ENCODE results near the gene ETV1. TPM values are rescaled to one million over a fixed set of nuclear protein-coding genes. Genes with fewer than 3 reads are reported as not detected.

Gene ETV1
- total RNA-seq, 5 donors from 2014 or later (not counting 1 experiment from before 2014, with no cell fraction given) = 0.26 to 0.58 (median 0.38) TPM; not detected in 1

GRCh38 chr7:13875496-13876074 lies 113.9 kb downstream of the ETV1 start:
- CTCF ChIA-PET = no interaction called here
- no peaks in the 10 kb centered on the region for H3K36me3 Mint-ChIP-seq
- peaks cover 3 to 12% (median 3%) of the 10 kb centered on the region in 3 donors for H3K9me3 Mint-ChIP-seq
- ATAC-seq (replicated peaks in 1 of 4) = no peak
- H3K4me3 Mint-ChIP-seq = no peak overlapping the region
- Histone ChIP-seq H3K27me3 (replicated peaks in 1 of 2; ENCODE audit: control insufficient read depth in 2 of 2, extremely low read depth in 1 of 2, insufficient read depth in 2 of 2, low read length in 1 of 2) (no peaks in the 10 kb centered on the region), H3K4me1 (ENCODE audit: control insufficient read depth in 1 of 2, extremely low read depth in 1 of 2, insufficient read depth in 2 of 2, low read length in 2 of 2) (no peaks in the 10 kb centered on the region), H3K4me3 (ENCODE audit: control insufficient read depth in 1 of 2, extremely low read depth in 1 of 2, low read length in 1 of 2) (no peak overlapping the region), H3K9me3 (no peaks in the 10 kb centered on the region), H3K27ac (ENCODE audit: low read length) (no peak overlapping the region), H3K36me3 (ENCODE audit: control insufficient read depth in 2 of 2, extremely low read depth in 1 of 2, insufficient read depth in 1 of 2, low read length in 1 of 2) (no peaks in the 10 kb centered on the region)
- WGBS (ENCODE audit: insufficient coverage) = no CpG with 5 or more reads among the region's 5 CpGs
- no peaks in the 10 kb centered on the region for H3K27me3 Mint-ChIP-seq
- POLR2A ChIA-PET = no interaction called here
- DNase-seq = no peak
- H3K4me1 Mint-ChIP-seq = peaks cover 0 to 15% (median 5%) of the 10 kb centered on the region in 3 donors
- peak overlapping the region in 1 of 2 donors; percentile 3 for H3K27ac Mint-ChIP-seq

DNA sequence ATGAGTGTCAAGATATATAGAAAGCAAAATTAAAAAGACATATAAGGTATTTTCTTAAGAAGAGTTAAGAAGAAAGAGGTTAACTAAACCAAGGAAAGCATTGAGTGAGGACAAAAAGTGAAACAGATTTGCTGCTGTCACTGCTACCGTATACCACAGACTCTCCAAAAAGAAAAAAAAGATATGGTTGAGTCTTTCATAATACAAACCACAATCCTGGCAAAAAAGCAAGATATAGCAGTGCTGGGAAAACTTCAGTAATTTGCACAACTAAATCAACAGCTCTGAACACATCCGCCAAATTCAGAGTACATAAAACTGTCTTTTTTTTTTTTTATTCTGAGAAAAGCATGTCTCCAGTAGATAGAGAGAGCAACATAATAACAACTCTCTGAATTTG lies 114.7 kb downstream of the ETV1 start:
- H3K36me3 ChIP-seq (ENCODE audit: control insufficient read depth in 2 of 2, extremely low read depth in 1 of 2, insufficient read depth in 1 of 2, low read length in 1 of 2) = no peaks in the 10 kb centered on the region
- Mint-ChIP-seq H3K36me3 (no peaks in the 10 kb centered on the region), H3K9me3 (peaks cover 3 to 12% (median 3%) of the 10 kb centered on the region in 3 donors), H3K27me3 (no peaks in the 10 kb centered on the region), H3K27ac (no peak overlapping the region), H3K4me3 (peak overlapping the region in 1 of 3 donors; percentile 4), H3K4me1 (peaks cover 0 to 15% (median 5%) of the 10 kb centered on the region in 3 donors)
- peak in 1 of 35 experiments; percentile 1 for DNase-seq
- H3K27me3 ChIP-seq (replicated peaks in 1 of 2; ENCODE audit: control insufficient read depth in 2 of 2, extremely low read depth in 1 of 2, insufficient read depth in 2 of 2, low read length in 1 of 2) = no peaks in the 10 kb centered on the region
- no peak overlapping the region for H3K27ac ChIP-seq (ENCODE audit: low read length)
- no CpG with 5 or more reads among the region's 2 CpGs for WGBS (ENCODE audit: insufficient coverage)
- H3K9me3 ChIP-seq = no peaks in the 10 kb centered on the region
- peak in 1 of 4 experiments; percentile 52 for ATAC-seq (replicated peaks in 1 of 4)
- POLR2A ChIA-PET = no interaction called here
- CTCF ChIA-PET = interaction anchor here in 1 of 2 donors (0.5 kb wide), 1 partner anchor 19 kb away, joined by 7 read pairs; no protein-coding TSS in a partner anchor
- H3K4me3 ChIP-seq (ENCODE audit: control insufficient read depth in 1 of 2, extremely low read depth in 1 of 2, low read length in 1 of 2) = no peak overlapping the region
- H3K4me1 ChIP-seq (ENCODE audit: control insufficient read depth in 1 of 2, extremely low read depth in 1 of 2, insufficient read depth in 2 of 2, low read length in 2 of 2) = no peaks in the 10 kb centered on the region

DNA sequence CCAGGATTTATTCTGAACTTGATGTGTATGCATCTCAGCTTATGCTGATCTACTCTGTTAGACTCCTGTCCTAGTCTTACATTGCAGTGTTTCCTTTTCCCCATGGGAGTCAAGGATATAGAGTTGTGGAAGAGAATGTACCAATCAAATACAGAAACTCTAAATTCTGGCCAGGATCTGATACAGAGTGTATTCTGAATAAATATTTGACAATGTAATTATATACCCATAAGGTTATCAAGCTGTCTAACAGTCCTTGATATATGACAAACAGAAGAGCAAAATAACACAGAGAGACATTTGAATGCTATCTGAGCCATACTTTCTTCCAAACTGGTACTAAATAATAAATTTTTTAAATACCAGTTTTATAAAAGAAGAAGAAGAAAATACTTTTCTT lies 116.8 kb downstream of the ETV1 start:
- Histone ChIP-seq H3K4me3 (ENCODE audit: control insufficient read depth in 1 of 2, extremely low read depth in 1 of 2, low read length in 1 of 2) (no peak overlapping the region), H3K4me1 (ENCODE audit: control insufficient read depth in 1 of 2, extremely low read depth in 1 of 2, insufficient read depth in 2 of 2, low read length in 2 of 2) (no peaks in the 10 kb centered on the region), H3K27ac (ENCODE audit: low read length) (no peak overlapping the region), H3K27me3 (replicated peaks in 1 of 2; ENCODE audit: control insufficient read depth in 2 of 2, extremely low read depth in 1 of 2, insufficient read depth in 2 of 2, low read length in 1 of 2) (peaks cover 0 to 2% of the 10 kb centered on the region in 2 experiments), H3K9me3 (no peaks in the 10 kb centered on the region), H3K36me3 (ENCODE audit: control insufficient read depth in 2 of 2, extremely low read depth in 1 of 2, insufficient read depth in 1 of 2, low read length in 1 of 2) (no peaks in the 10 kb centered on the region)
- CTCF ChIA-PET = no interaction called here
- POLR2A ChIA-PET = interaction anchor here in 1 of 2 donors (0.5 kb wide), 1 partner anchor 168 kb away, joined by 3 read pairs; no protein-coding TSS in a partner anchor
- H3K4me1 Mint-ChIP-seq = peaks cover 0 to 15% (median 5%) of the 10 kb centered on the region in 3 donors
- ATAC-seq (replicated peaks in 1 of 4) = no peak
- peaks cover 3 to 8% (median 3%) of the 10 kb centered on the region in 3 donors for H3K9me3 Mint-ChIP-seq
- no peak for DNase-seq
- no peak overlapping the region for H3K27ac Mint-ChIP-seq
- H3K27me3 Mint-ChIP-seq = peaks cover 0 to 3% of the 10 kb centered on the region in 2 donors
- H3K4me3 Mint-ChIP-seq = no peak overlapping the region
- no peaks in the 10 kb centered on the region for H3K36me3 Mint-ChIP-seq

GRCh38 chr7:13871008-13871407 lies 118.5 kb downstream of the ETV1 start:
- H3K27me3 Mint-ChIP-seq = peaks cover 0 to 3% of the 10 kb centered on the region in 2 donors
- Histone ChIP-seq H3K9me3 (no peaks in the 10 kb centered on the region), H3K27me3 (replicated peaks in 1 of 2; ENCODE audit: control insufficient read depth in 2 of 2, extremely low read depth in 1 of 2, insufficient read depth in 2 of 2, low read length in 1 of 2) (peaks cover 0 to 2% of the 10 kb centered on the region in 2 experiments), H3K27ac (ENCODE audit: low read length) (no peak overlapping the region), H3K4me3 (ENCODE audit: control insufficient read depth in 1 of 2, extremely low read depth in 1 of 2, low read length in 1 of 2) (no peak overlapping the region), H3K4me1 (ENCODE audit: control insufficient read depth in 1 of 2, extremely low read depth in 1 of 2, insufficient read depth in 2 of 2, low read length in 2 of 2) (no peaks in the 10 kb centered on the region), H3K36me3 (ENCODE audit: control insufficient read depth in 2 of 2, extremely low read depth in 1 of 2, insufficient read depth in 1 of 2, low read length in 1 of 2) (no peaks in the 10 kb centered on the region)
- ChIA-PET POLR2A (no interaction called here), CTCF (interaction anchor here in 1 of 2 donors (0.6 kb wide), 1 partner anchor 52 kb away, joined by 3 read pairs; no protein-coding TSS in a partner anchor)
- DNase-seq = no peak
- no peaks in the 10 kb centered on the region for H3K36me3 Mint-ChIP-seq
- peaks cover 0 to 15% (median 5%) of the 10 kb centered on the region in 3 donors for H3K4me1 Mint-ChIP-seq
- ATAC-seq (replicated peaks in 1 of 4) = no peak
- H3K4me3 Mint-ChIP-seq = no peak overlapping the region
- peaks cover 0 to 8% (median 0%) of the 10 kb centered on the region in 3 donors for H3K9me3 Mint-ChIP-seq
- no peak overlapping the region for H3K27ac Mint-ChIP-seq

- no peak for DNase-seq
- Mint-ChIP-seq H3K4me3 (no peak overlapping the region), H3K27me3 (no peaks in the 10 kb centered on the region), H3K27ac (no peak overlapping the region), H3K4me1 (peaks cover 0 to 4% (median 2%) of the 10 kb centered on the region in 3 donors), H3K9me3 (no peaks in the 10 kb centered on the region), H3K36me3 (no peaks in the 10 kb centered on the region)
- POLR2A ChIA-PET = no interaction called here
- no peak overlapping the region for H3K4me3 ChIP-seq (ENCODE audit: control insufficient read depth in 1 of 2, extremely low read depth in 1 of 2, low read length in 1 of 2)
- H3K4me1 ChIP-seq (ENCODE audit: control insufficient read depth in 1 of 2, extremely low read depth in 1 of 2, insufficient read depth in 2 of 2, low read length in 2 of 2) = no peaks in the 10 kb centered on the region
- H3K9me3 ChIP-seq = no peaks in the 10 kb centered on the region
- H3K36me3 ChIP-seq (ENCODE audit: control insufficient read depth in 2 of 2, extremely low read depth in 1 of 2, insufficient read depth in 1 of 2, low read length in 1 of 2) = no peaks in the 10 kb centered on the region
- H3K27me3 ChIP-seq (replicated peaks in 1 of 2; ENCODE audit: control insufficient read depth in 2 of 2, extremely low read depth in 1 of 2, insufficient read depth in 2 of 2, low read length in 1 of 2) = no peaks in the 10 kb centered on the region
- CTCF ChIA-PET = no interaction called here
- H3K27ac ChIP-seq (ENCODE audit: low read length) = no peak overlapping the region
- ATAC-seq (replicated peaks in 1 of 4) = no peak
- WGBS (ENCODE audit: insufficient coverage) = 94% methylated on average over 1 of the region's 2 CpGs
These were observed 128.7 kb downstream of the ETV1 start for GRCh38 chr7:13860734-13861133.

GRCh38 chr7:13856012-13856411 lies 133.5 kb downstream of the ETV1 start:
- no peaks in the 10 kb centered on the region for H3K36me3 Mint-ChIP-seq
- no peak overlapping the region for H3K4me3 ChIP-seq (ENCODE audit: control insufficient read depth in 1 of 2, extremely low read depth in 1 of 2, low read length in 1 of 2)
- H3K9me3 ChIP-seq = no peaks in the 10 kb centered on the region
- no peaks in the 10 kb centered on the region for H3K36me3 ChIP-seq (ENCODE audit: control insufficient read depth in 2 of 2, extremely low read depth in 1 of 2, insufficient read depth in 1 of 2, low read length in 1 of 2)
- no CpG with 5 or more reads among the region's 1 CpG for whole genome bisulfite sequencing (ENCODE audit: insufficient coverage)
- no peak overlapping the region for H3K4me3 Mint-ChIP-seq
- ATAC-seq (replicated peaks in 1 of 4) = no peak
- H3K27me3 Mint-ChIP-seq = no peaks in the 10 kb centered on the region
- H3K27me3 ChIP-seq (replicated peaks in 1 of 2; ENCODE audit: control insufficient read depth in 2 of 2, extremely low read depth in 1 of 2, insufficient read depth in 2 of 2, low read length in 1 of 2) = no peaks in the 10 kb centered on the region
- DNase-seq = no peak
- no peaks in the 10 kb centered on the region for H3K4me1 ChIP-seq (ENCODE audit: control insufficient read depth in 1 of 2, extremely low read depth in 1 of 2, insufficient read depth in 2 of 2, low read length in 2 of 2)
- peaks cover 0 to 9% (median under 1%) of the 10 kb centered on the region in 3 donors for H3K4me1 Mint-ChIP-seq
- ChIA-PET POLR2A (no interaction called here), CTCF (no interaction called here)
- no peak overlapping the region for H3K27ac ChIP-seq (ENCODE audit: low read length)
- H3K27ac Mint-ChIP-seq = no peak overlapping the region
- H3K9me3 Mint-ChIP-seq = no peaks in the 10 kb centered on the region

Measured in T-cell (primary cell).